ENCODE data around the gene USH1C.

DNA sequence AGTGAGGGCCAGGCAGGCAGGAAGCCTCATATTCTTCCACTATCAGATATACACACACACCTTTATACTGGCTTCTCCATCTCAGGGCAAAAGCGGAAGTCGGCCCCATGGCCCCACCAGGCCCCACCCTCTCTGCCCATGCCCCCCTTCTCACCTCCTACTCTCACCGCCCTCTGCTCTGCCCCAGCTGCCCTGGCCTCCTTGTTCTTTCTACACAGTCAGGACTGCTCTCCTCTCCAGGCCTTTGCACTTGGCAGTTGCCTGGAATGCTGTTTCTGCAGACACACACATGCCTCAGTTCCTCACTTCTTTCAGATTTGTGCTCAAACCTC, 28.1 kb upstream of the USH1C start:
- TF ChIP-seq, protein P1, sequence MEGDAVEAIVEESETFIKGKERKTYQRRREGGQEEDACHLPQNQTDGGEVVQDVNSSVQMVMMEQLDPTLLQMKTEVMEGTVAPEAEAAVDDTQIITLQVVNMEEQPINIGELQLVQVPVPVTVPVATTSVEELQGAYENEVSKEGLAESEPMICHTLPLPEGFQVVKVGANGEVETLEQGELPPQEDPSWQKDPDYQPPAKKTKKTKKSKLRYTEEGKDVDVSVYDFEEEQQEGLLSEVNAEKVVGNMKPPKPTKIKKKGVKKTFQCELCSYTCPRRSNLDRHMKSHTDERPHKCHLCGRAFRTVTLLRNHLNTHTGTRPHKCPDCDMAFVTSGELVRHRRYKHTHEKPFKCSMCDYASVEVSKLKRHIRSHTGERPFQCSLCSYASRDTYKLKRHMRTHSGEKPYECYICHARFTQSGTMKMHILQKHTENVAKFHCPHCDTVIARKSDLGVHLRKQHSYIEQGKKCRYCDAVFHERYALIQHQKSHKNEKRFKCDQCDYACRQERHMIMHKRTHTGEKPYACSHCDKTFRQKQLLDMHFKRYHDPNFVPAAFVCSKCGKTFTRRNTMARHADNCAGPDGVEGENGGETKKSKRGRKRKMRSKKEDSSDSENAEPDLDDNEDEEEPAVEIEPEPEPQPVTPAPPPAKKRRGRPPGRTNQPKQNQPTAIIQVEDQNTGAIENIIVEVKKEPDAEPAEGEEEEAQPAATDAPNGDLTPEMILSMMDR (CRISPR knock-in tag; IDR thresholded peaks at IDR 0.05), result no peak
- TF ChIP-seq GATAD1 (CRISPR knock-in tag; IDR thresholded peaks at IDR 0.05) (no peak), MBNL3 (CRISPR knock-in tag; conservative IDR thresholded peaks at IDR 0.05) (no peak), SUZ12 (IDR thresholded peaks at IDR 0.05; ENCODE audit: low read depth, low read length) (no peak), ZNF138 (CRISPR knock-in tag; IDR thresholded peaks at IDR 0.05; ENCODE audit: low read depth) (no peak), MAFF (IDR thresholded peaks at IDR 0.05; ENCODE audit: low read depth, low read length) (no peak), NCOA1 (CRISPR knock-in tag; IDR thresholded peaks at IDR 0.05) (no peak), SRF (IDR thresholded peaks at IDR 0.05; ENCODE audit: low read depth, low read length) (no peak)
- TF ChIP-seq, protein P2, sequence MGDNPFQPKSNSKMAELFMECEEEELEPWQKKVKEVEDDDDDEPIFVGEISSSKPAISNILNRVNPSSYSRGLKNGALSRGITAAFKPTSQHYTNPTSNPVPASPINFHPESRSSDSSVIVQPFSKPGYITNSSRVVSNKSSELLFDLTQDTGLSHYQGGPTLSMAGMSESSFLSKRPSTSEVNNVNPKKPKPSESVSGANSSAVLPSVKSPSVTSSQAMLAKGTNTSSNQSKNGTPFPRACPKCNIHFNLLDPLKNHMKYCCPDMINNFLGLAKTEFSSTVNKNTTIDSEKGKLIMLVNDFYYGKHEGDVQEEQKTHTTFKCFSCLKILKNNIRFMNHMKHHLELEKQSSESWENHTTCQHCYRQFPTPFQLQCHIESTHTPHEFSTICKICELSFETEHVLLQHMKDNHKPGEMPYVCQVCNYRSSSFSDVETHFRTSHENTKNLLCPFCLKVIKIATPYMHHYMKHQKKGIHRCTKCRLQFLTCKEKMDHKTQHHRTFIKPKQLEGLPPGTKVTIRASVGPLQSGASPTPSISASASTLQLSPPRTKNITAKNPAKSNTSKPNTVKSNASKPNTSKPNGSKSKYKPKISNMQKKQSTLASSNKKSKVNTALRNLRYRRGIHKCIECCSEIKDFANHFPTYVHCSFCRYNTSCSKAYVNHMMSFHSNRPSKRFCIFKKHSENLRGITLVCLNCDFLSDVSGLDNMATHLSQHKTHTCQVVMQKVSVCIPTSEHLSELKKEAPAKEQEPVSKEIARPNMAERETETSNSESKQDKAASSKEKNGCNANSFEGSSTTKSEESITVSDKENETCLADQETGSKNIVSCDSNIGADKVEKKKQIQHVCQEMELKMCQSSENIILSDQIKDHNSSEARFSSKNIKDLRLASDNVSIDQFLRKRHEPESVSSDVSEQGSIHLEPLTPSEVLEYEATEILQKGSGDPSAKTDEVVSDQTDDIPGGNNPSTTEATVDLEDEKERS (CRISPR knock-in tag; IDR thresholded peaks at IDR 0.05), result no peak
- TF ChIP-seq, protein P3, sequence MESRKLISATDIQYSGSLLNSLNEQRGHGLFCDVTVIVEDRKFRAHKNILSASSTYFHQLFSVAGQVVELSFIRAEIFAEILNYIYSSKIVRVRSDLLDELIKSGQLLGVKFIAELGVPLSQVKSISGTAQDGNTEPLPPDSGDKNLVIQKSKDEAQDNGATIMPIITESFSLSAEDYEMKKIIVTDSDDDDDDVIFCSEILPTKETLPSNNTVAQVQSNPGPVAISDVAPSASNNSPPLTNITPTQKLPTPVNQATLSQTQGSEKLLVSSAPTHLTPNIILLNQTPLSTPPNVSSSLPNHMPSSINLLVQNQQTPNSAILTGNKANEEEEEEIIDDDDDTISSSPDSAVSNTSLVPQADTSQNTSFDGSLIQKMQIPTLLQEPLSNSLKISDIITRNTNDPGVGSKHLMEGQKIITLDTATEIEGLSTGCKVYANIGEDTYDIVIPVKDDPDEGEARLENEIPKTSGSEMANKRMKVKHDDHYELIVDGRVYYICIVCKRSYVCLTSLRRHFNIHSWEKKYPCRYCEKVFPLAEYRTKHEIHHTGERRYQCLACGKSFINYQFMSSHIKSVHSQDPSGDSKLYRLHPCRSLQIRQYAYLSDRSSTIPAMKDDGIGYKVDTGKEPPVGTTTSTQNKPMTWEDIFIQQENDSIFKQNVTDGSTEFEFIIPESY (CRISPR knock-in tag; IDR thresholded peaks at IDR 0.05), result no peak
